ENCODE results near the gene MAPK14. TPM values are rescaled to one million over a fixed set of nuclear protein-coding genes. Genes with fewer than 3 reads are reported as not detected.
A peak's percentile ranks its signal among the peaks of the same experiment; 100 is the strongest.

Gene MAPK14
- total and polyA plus RNA-seq, 2 donors (not counting 3 experiments of a cell fraction or from before 2014, with no cell fraction given): 33.3 to 54.1 TPM

- dilution Hi-C loops (cut with MboI; ENCODE audit: extremely low pct_ligation_motif_present, low sequenced_read_pairs): no loop called here
- ChIA-PET POLR2A (interaction anchor here (1.3 kb wide), 1 partner anchor 68 kb away, joined by 4 read pairs; no protein-coding TSS in a partner anchor), CTCF (interaction anchor here (1.8 kb wide), 1 partner anchor 214 kb away, joined by 5 read pairs; no protein-coding TSS in a partner anchor)
- Histone ChIP-seq H3K27me3 (ENCODE audit: control insufficient read depth in 2 of 2, insufficient read depth in 2 of 2, low read length in 2 of 2) (no peaks in the 10 kb centered on the region), H3K9me3 (replicated peaks; ENCODE audit: control insufficient read depth, insufficient read depth, low read length) (no peaks in the 10 kb centered on the region), H3K79me2 (ENCODE audit: control insufficient read depth, insufficient read depth, low read length) (no peaks in the 10 kb centered on the region), H3K36me3 (ENCODE audit: control insufficient read depth in 2 of 2, extremely low read depth in 1 of 2, insufficient read depth in 2 of 2, low read length in 2 of 2) (no peaks in the 10 kb centered on the region), H3K4me3 (replicated peaks in 1 of 3; ENCODE audit: insufficient read depth in 1 of 3, low read depth in 1 of 3, low read length in 3 of 3) (no peak overlapping the region), H2AFZ (ENCODE audit: low read depth, low read length) (no peak overlapping the region), H3K4me1 (ENCODE audit: control insufficient read depth, extremely low read depth, insufficient read depth, low read length) (peaks cover 44% of the 10 kb centered on the region), H3K9ac (replicated peaks; ENCODE audit: extremely low read depth, insufficient read depth, low read length) (peak overlapping the region; percentile 10), H3K4me2 (ENCODE audit: insufficient read depth, low read length) (peak overlapping the region; percentile 19), H4K20me1 (replicated peaks; ENCODE audit: control insufficient read depth, extremely low read depth, insufficient read depth, low read length) (no peaks in the 10 kb centered on the region), H3K9me1 (replicated peaks; ENCODE audit: control insufficient read depth, extremely low read depth, insufficient read depth, low read length) (no peaks in the 10 kb centered on the region), H3K27ac (ENCODE audit: insufficient read depth, low read depth, low read length) (peak overlapping the region; percentile 82)
- FAIRE-seq: peak; percentile 99
- TF ChIP-seq, protein P1, sequence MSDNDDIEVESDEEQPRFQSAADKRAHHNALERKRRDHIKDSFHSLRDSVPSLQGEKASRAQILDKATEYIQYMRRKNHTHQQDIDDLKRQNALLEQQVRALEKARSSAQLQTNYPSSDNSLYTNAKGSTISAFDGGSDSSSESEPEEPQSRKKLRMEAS (IDR thresholded peaks at IDR 0.05; ENCODE audit: insufficient read depth, insufficient read length): no peak
- peak; percentile 86 for TF ChIP-seq JUN (IDR thresholded peaks at IDR 0.05; ENCODE audit: borderline replicate concordance, insufficient read depth, insufficient read length, low read depth)
- peak; percentile 95 for TF ChIP-seq POLR2AphosphoS5 (IDR thresholded peaks at IDR 0.05; ENCODE audit: insufficient read depth, low read depth, low read length)
- no peak for TF ChIP-seq EZH2 (IDR thresholded peaks at IDR 0.05; ENCODE audit: borderline replicate concordance, low read depth, low read length, severe bottlenecking)
- TF ChIP-seq FOS (IDR thresholded peaks at IDR 0.05; ENCODE audit: borderline replicate concordance, insufficient read depth, low read length): peak; percentile 98
- TF ChIP-seq MYC (IDR thresholded peaks at IDR 0.05; ENCODE audit: low read depth, low read length): peak; percentile 72
- peak; percentile 69 for TF ChIP-seq POLR2A (IDR thresholded peaks at IDR 0.05; ENCODE audit: low read depth, low read length)
- peak; percentile 50 for TF ChIP-seq GATA2 (IDR thresholded peaks at IDR 0.05; ENCODE audit: insufficient read depth, insufficient read length, low read depth, low read length)
- TF ChIP-seq CTCF (IDR thresholded peaks at IDR 0.05; ENCODE audit: extremely low read depth in 1 of 2, insufficient read depth in 1 of 2, low read depth in 1 of 2, low read length in 2 of 2): no peak
- no TSS peak for BruUV-seq (replicated peaks)
- intact Hi-C loops (cut with micrococcal nuclease): loop anchor here (1.0 to 2.0 kb wide), 3 partner anchors 70 to 223 kb away; no protein-coding TSS in a partner anchor
- DNase-seq (ENCODE audit: low read depth, low spot score): peak; percentile 87
Measured at GRCh38 chr6:36127462-36128016, 99.9 kb downstream of the MAPK14 start.
